ENCODE data around the gene KIF5A.
"Not testable (repeated sequence)": the region's sequence is repeated elsewhere in the genome, so short reads cannot be mapped to it uniquely, and the experiment has no call there.

KIF5A gene

DNA sequence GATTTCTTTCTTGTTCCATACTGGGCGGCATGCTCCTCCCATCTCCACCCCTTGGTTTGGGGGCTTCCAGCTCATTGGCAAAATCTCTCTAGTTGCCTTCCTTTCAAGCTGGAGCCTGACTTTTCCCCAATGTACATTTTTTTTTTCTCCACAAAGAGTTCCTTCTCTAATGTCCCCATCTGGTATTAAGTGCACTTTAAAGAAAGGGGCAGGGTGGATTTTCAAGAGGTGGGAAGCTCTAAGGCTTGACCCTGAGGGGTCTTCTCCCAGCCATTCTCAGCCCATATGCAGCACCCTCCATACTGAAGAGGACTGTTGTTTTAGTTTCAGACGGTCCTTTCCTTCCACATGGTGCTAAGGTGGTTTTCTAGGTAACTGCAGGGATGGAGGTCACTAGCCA is 35.3 kb downstream of the KIF5A start:
- DNase-seq = no peak

DNA sequence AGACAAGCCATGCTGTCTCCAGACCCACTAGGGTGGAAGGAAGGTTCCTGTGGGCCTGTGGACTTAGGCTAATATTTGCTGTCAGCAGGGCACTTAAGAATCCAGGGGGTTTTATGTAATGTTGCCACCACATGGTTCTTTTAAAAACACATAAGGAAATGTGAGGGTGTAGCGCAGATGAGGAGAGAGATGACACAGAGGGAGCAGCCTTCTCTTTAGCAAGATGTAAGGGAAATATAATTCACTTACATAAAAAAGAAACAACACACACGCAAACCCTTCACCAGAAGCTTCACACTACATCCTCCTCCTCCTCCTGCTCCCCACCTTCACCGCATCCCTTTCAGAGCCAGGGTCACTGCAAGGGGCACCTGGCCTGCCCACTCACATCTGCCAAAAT is 36.3 kb downstream of the KIF5A start:
- DNase-seq = no peak

DNA sequence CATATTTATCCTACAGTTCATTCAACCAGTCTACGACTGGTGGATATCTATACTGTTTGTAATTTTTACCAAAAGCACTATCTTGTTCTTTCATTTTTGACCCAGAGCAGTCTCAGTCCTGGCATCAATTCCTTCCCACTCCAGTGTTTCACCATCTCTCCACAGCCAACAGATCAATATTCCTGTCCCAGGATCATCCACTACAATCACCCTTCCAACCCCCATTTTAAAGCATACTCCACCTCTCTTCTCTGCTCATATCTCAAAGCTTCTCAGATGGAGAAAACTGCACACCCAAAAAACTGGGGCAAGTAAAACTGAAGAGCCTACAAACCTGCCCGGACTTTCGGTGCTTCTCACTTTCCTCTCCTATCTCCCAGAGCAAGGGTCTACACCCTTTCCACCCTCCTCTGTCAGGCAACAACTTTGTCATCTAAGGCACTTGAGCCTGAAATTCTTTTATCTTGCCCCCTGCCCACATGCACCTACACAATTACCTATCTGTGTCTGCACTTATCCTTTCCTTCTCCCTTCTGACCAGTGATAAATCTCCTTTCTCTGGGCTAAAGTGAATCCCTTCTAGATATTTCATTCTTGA is 37.1 kb downstream of the KIF5A start:
- DNase-seq = no peak

DNA sequence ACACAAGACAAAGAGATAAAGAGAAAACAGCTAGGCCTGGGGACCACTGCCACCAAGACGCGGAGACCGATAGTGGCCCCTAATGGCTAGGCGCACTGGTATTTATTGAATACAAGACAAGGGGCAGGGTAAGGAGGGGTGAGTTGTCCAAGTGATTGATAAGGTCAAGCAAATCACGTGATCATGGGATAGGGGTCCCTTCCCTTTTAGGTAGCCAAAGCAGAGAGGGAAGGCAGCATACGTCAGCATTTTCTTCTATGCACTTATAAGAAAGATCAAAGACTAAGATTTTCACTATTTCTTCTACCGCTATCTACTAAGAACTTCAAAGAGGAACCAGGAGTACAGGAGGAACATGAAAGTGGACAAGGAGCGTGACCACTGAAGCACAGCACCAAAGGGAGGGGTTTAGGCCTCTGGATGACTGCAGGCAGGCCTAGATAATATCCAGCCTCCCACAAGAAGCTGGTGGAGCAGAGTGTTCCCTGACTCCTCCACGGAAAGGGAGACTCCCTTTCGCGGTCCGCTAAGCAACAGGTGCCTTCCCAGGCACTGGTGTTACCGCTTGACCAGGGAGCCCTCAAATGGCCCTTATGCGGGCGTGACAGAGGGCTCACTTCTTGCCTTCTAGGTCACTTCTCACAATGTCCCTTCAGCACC is 39.2 kb downstream of the KIF5A start:
- DNase-seq = not testable (repeated sequence)

DNA sequence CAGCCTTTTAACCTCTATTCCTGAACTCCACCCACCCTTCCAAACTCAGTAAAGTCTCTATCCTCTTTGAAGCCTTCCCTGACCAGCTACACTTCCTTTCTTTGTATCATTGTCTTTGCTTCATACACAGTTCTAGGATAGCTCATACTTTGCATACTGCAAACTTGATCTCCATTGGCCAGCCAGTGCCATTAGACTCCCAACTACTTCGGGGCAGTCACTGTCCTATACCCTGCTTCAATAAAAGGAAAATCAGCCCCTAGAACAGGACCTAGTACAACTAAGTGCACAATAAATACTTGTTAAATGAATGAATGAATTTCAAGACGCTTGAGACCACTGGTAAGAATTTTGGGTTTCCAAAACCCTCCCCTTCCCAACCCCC is 40.6 kb downstream of the KIF5A start:
- DNase-seq = no peak

DNA sequence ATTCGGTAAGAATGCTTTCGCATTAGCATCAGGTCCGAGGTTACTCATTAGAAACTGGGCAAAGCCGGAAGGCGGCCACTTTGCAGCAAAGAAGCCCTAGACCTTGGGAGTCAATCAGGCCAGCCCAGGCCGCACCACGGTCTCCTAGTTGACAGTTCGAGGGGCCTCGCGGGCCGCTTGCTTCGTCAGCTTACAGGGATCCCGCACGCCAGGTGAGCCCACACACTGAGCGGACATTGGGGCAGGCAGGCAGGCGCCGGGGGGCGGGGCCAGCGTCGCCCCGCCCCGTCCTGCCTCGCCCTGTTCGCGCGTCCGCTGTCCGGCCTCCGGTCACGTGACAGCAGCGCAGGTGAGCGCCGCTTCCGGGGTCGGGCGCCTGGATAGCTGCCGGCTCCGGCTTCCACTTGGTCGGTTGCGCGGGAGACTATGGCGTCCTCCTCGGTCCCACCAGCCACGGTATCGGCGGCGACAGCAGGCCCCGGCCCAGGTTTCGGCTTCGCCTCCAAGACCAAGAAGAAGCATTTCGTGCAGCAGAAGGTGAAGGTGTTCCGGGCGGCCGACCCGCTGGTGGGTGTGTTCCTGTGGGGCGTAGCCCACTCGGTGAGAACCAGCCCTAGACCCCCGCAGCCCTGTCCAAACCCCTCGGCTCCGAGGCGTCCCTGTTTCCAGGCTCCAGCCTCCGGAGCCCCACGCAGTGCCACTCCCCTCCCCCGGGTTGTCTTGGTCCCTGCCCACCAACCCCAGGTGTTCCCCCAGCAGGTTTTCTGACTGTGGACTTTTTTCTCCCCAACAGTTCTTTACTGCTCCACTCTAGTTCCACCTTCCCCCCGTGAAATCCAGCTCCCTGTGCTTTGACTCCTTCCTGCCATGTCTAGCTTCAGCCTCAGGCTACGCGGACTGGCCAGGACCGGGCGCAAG is 41.3 kb downstream of the KIF5A start, which contains the start of gene PIP4K2C:
Gene PIP4K2C (plus strand): TSS at position 329 of the 918 bp plus-strand sequence. CDS start 98 bp downstream, at position 427.
- DNase-seq = peak; percentile 80

GRCh38 chr12:57591782-57592325 is 42.0 kb downstream of the KIF5A start:
- no peak for DNase-seq

- no peak for DNase-seq
Measured at GRCh38 chr12:57592551-57593165, 42.8 kb downstream of the KIF5A start.

GRCh38 chr12:57593187-57593586 is 43.3 kb downstream of the KIF5A start:
- DNase-seq = no peak

DNA sequence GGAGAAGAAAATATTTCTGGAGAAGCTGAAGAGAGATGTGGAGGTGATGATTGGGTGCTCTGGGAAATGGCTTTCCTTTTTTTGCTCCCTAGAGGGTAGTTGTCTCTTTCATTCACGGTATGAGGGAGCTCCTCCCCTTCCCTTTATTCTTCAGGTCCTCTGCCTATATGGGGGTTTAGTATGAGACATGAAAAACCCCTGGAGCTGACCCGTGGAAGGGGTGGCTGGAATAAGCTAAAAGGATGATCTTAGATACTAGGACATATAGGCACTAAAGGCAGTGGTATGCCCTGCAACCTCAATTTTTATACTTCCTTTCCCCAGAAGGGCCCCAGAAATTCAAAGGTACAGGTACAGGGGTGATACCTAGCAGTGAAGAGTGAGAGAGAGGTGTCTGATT is 50.6 kb downstream of the KIF5A start:
- no peak for DNase-seq

- no peak for DNase-seq
Measured at GRCh38 chr12:57602544-57602943, 52.7 kb downstream of the KIF5A start.

GRCh38 chr12:57603324-57603723 is 53.5 kb downstream of the KIF5A start:
- no peak for DNase-seq

DNA sequence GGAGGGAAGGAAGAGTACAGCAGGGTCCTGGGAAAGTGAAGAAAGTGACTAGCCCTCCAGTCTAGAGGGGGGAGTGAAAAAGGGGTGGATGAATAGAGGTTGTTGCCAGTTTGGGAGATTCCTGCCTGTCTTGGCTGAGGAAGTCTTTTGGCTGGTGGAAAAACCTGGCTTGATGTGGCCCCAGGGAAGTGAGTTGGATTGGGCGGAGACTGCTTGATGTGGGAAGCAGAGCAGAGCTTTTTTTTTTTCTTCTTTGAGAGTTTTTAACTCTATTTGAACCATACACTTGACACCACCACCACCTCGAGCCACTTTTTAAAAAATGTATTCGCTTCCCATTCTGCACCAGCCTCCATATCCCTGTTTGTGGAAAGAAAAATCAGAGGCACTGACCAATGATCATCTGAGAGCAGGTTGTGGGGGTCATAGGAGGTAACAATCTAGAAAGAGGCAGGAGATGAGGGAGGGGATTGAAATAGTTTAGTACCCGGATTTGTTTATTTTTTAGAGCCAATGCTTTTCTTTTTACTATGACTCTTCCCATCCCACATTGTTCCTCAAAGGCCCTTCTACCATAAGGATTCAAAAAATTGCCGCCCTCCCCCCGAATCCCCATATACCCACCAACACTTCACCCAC is 54.1 kb downstream of the KIF5A start:
- DNase-seq = no peak

DNA sequence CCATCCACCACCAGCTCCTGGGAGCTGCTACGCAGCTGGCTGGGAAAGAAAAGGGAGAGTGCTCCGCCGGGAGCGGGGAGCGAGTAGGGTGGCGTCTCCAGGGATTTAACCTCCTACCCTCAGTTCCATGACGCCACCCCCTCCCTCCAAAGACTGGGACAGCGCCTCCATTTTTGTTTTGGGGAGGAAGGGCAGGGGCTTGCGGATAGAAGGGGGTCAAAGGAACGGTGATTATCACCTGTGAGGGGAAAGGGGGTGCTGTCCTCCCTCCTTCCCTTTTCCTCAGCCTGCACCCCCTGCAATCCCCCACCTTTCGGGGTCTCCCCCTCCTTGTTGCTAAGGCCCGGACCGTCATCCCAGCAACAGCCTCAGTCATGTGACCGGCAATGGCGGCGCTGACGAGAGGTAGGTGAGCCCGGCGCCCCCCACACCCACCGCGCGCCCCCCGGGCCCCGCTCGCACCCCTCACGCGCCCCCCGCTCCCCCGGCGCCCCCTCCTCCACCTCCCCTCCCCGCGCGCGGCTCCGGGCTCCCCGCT is 54.7 kb downstream of the KIF5A start, which contains the start of gene DTX3:
Gene DTX3 (plus strand): TSS at position 371 of the 538 bp plus-strand sequence. CDS start 1,694 bp downstream, outside the sequence.
- peak; percentile 33 for DNase-seq

- no peak for DNase-seq
Measured at GRCh38 chr12:57604992-57605810, 55.4 kb downstream of the KIF5A start.

DNA sequence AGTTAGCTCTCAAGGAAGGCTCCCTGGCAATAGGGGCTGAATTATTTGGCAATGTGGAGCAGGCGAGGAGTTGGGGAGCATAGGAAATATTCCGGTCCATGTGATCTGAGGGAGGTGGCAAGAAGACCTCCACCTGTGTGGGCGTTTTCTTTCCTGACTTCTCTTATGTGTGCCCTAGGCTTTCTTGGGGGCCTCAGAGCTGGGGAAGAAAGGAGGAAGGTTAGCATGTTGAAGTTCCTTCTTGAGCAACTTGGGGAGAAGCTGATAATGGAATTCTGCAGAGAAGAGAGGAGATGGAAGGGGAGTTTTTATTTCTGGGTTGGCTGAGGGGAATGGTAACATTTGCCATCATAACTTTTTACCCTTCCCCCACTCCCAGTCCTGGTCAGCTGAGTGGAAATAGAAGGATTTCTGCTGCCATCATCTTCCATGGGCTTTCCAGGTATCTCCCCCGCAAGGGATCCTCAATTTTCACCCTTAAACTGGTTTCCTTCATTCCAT is 56.0 kb downstream of the KIF5A start:
- DNase-seq = no peak

DNA sequence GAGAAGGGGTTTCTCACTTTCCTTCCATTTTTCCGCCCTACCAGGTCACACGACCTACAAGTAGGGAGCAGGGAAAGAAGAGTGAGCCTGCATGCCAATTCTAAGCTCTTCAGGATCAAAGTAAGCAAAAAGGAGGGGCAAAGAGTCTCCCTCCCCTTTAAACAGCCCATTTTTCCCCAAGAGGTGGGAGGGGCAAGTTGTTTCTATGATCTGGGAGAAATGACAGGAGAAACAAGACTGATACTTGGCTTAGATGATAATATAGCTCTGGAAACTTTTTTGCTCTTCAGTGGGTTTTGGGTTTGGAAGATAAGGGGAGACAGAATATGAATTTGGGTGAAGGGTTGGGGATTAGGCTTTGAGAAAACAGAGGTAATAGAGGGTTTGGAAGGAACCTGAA is 56.6 kb downstream of the KIF5A start:
- DNase-seq = no peak

DNA sequence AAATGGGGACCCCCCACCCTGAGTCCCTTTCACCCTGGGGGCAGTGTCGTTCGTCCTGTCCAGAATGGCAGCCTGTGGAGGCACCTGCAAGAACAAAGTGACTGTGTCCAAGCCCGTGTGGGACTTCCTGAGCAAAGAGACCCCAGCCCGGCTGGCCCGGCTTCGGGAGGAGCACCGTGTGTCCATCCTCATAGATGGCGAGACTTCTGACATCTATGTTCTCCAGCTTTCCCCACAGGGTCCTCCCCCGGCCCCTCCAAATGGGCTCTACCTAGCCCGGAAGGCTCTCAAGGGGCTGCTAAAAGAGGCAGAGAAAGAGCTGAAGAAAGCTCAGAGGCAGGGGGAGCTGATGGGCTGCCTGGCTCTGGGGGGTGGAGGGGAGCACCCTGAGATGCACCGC is 57.0 kb downstream of the KIF5A start:
- no peak for DNase-seq

DNA sequence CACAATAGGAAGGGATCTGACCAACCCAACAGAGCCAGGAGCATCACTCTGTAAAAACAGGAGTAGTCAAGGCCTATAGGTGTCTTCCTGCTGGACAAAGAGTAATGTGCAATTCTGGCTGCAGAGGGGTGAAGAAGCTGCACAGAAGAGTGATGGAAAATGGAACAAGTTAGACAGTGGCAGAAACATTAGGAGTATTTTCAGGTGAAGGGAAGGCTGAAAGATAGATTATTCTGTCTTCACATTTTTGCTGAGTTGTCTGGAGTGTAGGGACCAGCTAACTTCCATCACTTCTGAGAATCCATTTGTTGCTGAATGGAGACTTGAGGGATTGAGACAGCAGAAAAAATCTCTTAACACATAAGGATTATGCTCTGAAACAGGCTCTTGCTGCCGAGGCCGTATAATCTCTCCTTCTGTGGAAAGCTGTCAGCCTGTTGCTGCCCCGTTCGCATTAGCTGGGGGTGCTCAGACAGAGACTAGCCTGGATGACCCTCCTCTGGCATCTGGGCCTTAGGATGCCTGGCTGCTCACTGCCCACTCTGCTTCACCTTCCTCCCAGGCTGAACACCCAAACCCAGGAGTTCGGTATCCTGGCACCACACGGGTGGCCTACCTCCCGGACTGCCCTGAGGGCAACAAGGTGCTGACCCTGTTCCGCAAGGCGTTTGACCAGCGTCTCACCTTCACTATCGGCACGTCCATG is 58.3 kb downstream of the KIF5A start:
- no peak for DNase-seq

DNA sequence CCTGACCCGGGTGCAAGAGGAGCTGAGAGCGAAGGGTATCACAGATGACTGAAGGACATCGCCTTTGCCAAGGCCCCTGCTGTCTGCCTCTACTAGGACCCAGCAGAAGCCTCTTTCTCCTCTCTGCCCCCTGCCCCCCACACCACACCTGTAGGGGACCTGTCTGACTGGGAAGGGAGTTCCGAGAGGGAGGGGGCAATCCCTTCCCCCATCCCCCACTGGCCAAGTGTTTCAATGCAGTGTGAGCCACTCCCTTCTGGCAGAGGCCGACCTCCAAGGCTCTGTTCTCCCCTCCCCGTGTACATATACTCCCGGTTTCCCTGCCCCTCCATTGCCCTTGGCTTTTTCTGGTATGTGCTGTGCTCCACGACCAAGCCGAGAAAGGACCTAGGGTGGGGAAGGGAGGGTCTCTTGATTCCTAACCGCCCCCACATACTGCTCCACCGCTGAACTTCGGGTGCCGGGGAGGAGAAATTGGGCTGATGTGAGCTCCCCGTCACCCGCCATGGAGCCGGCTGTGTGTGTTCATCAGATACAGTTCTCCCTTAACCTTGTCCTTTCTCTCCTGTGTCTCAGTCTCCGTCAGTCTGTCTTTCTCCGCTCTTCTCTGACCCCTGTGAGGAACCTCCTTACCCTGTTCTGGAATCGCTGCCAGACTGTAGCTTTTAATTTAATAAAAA is 59.4 kb downstream of the KIF5A start:
- DNase-seq = no peak

Data from CD4-positive, alpha-beta T cell treated with Interleukin-4 for 4 hours (primary cell).